22Rv1 (cell line): ENCODE results near the gene CTNND2.

Experiments
- CTCF ChIP-seq: fragments of 450-650 bp; IDR thresholded peaks from 2 replicates; pipeline ENCODE4 v1.5.1; 2017; ENCODE audit warnings: mild to moderate bottlenecking
- ZFX ChIP-seq: fragments of 450-650 bp; IDR thresholded peaks from 2 replicates; pipeline ENCODE4 v1.6.1; 2017; ENCODE audit warnings: antibody characterized with exemption, borderline replicate concordance

GRCh38 chr5:11072568-11072967 lies 831.7 kb downstream of the CTNND2 start:
- TF ChIP-seq CTCF (no peak), ZFX (no peak)
